HG03066 (cell line): ENCODE data around the gene PKN1.
"Not testable (repeated sequence)": the region's sequence is repeated elsewhere in the genome, so short reads cannot be mapped to it uniquely, and the experiment has no call there.

Experiments
- ATAC-seq: cut with Tn5 transposase; IDR thresholded peaks from one replicate; pipeline ENCODE4 v1.9.1; 2021; ENCODE audit warnings: low read depth; ENCODE audit not compliant: unreplicated experiment

The PKN1 gene

DNA sequence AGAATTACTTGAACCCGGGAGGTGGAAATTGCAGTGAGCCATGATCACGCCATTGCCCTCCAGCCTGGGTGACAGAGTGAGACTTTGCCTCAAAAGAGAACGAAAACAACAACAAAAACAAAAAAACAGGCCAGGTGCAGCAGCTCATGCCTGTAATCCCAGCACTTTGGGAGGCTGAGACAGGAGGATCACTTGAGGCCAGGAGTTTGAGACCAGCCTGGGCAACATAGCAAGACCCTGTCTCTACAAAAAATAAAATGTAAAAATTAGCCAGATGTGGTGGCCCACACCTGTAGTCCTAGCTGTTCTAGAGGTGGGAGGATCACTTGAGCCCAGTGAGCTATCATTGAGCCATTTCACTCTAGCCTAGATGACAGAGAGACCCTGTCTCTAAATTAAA, 19.2 kb downstream of the PKN1 start:
- not testable (repeated sequence) for ATAC-seq

DNA sequence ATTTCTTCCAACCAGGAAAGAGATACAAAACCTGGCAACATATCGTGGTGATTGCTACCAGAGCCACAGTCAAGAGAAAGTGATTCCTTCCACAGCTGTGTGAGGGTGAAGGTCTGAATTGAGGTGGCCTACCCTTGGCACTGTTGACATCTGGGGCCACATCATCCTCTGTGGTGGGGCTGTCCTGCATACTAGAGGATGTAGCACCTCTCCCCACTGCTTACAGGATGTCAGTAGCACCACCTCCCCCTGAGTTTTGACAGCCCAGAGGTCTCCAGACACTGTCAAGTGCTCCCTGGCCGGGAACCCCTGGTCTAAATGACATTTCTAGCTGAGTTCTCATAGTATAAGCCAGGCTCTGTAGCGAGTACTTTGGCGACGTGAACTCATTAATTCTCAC, 26.6 kb downstream of the PKN1 start:
- no peak for ATAC-seq

DNA sequence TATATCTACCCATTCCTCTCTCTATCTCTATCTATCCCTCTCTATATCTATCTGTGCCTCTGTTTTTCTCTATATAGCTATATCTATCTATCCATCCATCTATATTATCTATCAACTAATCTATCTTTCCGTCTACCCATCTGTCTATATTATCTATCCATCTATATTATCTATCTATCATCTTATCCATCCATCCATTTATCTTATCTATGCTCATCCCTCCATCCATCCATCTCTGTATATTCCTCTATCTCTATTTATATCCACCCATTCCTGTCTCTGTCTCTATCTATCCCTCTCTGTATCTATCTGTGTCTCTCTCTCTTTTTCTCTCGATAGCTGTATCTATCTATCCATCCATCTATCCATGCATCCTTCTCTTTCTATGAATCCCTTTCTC, 27.8 kb downstream of the PKN1 start:
- no peak for ATAC-seq

DNA sequence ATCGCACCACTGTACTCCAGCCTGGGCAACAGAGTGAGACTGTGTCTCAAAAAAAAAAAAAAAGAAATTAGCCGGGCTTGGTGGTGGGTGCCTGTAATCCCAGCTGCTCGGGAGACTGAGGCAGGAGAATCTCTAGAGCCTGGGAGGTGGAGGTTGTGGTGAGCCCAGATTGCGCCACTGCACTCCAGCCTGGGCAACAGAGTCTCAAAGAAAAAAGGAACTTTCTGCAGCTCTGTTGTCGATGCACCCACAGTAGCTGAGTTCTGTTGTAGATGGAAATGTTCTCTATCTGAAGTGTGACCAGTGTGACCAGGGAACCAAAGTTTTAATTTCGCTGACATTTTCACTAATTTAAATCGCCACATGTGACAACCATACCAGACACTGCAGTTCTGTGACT, 29.3 kb downstream of the PKN1 start:
- not testable (repeated sequence) for ATAC-seq

DNA sequence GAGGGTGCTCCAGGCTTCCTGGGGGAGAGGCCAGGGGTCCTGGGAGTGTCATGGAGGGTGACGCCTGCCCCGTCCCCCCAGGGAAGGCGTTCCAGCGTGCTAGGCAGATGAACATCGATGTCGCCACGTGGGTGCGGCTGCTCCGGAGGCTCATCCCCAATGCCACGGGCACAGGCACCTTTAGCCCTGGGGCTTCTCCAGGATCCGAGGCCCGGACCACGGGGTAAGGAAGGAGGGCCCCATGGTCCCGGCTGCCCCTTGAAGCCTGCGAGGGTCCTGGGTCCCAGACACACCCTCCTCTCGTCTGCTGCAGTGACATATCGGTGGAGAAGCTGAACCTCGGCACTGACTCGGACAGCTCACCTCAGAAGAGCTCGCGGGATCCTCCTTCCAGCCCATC, 30.6 kb downstream of the PKN1 start:
- ATAC-seq = no peak

DNA sequence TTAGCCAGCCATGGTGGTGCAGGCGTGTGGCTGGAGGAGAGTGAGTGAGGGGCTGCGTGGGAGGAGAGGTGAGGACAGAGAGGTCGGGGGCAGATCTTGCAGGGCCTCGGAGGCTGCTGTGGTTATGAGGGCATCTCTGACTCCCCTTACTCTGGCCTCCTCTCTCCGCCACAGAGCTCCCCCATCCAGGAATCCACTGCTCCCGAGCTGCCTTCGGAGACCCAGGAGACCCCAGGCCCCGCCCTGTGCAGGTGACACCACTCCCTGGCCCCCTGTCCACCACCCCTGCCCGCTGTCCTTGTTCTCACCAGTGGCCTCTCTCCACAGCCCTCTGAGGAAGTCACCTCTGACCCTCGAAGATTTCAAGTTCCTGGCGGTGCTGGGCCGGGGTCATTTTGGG, 34.3 kb downstream of the PKN1 start:
- no peak for ATAC-seq

DNA sequence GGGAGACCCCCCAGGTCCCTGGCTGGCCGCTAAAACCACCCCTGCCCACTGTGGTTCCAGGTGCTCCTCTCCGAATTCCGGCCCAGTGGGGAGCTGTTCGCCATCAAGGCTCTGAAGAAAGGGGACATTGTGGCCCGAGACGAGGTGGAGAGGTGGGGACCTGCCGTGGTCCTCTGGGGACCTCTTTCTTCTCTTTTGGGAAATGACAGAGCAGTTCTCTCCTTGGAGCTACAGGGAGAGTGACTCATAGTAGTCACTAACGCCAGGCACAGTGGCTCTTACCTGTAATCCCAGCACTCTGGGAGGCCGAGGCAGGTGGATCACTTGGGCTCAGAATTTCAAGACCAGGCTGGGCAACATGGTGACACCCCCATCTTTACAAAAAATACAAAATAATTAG, 34.7 kb downstream of the PKN1 start:
- no peak for ATAC-seq

DNA sequence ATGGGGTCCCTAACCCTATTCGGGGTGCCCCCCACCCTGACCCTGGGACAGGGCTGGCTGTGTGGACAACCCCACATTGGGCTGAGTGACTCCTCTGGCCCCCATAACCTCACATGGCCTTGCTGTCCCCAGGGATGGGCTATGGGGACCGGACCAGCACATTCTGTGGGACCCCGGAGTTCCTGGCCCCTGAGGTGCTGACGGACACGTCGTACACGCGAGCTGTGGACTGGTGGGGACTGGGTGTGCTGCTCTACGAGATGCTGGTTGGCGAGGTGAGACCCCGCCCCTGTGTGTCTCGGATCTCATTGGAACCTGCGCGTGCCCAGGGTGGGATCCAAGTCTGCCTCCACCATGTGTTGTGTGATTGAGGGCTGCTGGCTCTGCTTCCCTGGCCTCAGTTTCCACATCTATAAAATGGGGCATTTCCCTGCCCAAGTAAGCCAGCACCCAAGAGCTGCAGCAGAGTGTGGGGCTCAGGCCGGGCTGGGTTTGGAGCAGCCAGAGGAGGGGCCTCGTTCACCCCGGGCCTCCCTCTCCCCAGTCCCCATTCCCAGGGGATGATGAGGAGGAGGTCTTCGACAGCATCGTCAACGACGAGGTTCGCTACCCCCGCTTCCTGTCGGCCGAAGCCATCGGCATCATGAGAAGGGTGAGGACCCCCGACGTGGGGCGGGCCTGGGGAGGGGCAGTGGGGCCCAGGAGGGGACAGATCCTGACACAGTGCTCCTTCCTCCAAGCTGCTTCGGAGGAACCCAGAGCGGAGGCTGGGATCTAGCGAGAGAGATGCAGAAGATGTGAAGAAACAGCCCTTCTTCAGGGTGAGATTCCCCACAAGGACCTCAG, 37.1 kb downstream of the PKN1 start:
- no peak for ATAC-seq

DNA sequence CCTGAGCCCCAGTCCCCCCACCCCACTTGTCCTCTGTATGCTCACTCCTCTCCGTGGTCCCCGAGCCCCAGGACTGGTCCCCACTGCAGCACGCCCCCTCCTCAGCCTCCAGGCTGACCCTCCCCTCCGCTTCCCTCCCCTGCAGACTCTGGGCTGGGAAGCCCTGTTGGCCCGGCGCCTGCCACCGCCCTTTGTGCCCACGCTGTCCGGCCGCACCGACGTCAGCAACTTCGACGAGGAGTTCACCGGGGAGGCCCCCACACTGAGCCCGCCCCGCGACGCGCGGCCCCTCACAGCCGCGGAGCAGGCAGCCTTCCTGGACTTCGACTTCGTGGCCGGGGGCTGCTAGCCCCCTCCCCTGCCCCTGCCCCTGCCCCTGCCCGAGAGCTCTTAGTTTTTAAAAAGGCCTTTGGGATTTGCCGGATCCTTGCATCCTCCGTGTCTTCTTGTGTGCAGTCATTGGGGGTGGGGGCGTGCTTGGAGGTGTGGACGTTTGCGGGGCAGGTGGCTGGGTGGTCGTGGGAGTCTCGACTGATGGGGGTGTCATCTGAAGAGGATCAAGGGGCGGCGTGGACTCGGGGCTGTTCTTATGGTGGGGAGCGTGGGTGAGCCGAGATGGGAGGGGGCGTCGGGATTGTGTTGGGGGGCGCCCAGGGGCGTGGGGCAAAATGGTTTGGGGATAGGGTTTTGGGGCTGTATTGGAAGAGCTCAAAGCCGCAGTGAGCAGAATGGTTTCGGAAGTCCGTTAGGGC, 38.5 kb downstream of the PKN1 start:
- ATAC-seq = no peak

DNA sequence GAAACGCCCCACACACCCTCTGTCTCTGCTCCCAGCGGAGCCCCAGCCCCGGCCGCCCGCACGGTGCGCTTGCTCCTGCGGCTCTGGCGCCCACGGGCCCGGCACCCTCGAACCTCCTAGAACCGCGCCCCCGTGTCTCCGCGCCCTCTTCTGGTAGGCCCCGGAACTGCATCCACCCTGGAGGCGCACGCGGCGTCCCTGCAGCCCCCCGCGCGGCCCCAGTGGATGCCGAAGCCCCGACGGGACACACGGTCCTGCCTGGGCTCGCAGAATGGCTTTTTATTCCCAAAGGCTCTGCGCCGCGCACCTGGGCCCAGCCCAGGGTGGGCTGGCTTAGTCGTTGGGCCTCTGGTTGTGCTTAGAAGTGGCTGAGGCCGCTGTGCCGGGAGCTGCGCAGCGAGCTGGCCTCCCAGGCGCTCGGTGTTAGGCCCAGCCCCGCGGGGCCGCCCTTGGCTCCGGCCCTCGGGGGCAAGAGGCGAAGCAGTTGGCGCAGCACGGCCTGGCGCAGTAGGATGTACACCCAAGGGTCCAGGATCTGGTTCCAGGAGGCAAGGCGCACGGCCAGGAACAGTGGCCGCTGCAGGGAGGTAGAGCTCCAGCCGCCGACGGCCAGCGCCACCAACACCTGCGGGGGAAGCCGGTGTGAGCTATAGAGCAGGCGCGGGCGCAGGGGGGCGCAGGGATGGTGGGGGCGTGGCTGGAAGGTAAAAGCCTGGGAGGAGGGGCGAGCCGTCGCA, 39.3 kb downstream of the PKN1 start:
- no peak for ATAC-seq

DNA sequence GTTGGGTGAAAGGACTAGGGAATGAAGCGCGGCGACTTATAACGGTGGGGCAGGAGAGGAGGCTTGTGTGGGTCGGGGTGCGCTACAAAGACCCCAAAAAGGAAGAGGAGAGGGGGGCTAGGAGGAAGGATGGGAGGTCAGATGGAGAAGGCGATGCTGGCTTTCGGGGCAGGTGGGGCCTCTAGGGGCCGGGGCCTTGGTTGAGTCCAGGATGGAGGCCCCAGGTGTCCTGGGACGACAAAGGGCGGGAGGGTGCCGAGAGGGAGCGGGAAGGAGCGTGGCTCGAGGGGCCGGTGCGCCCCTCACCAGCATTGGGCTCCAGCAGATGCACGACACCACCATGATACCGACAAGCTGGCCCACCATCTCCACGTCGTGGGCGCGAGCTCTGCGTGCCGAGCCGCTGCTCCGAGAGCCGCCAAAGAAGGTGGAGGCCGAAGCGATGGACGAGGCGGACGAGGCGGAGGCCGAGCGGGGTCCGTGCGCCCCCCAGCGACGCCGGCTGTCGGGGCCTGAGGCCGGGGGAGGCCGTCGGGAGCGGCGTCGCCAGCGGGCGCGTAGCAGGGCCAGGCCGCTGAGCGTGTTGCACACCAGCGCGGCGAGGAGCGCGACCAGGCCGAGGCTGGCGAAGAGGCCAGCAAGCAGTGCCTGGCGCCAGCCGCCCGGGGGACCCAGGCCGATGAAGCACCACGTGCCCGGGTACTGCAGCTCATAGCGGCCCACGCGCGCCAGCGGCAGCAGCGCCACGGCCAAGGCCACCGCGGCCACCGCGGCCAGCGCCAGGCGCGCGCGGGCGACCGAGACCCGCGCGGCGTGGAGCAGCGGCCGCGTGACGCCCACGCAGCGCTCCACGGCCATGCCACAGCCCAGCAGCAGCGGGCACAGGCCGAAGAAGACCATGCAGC, 40.2 kb downstream of the PKN1 start:
- no peak for ATAC-seq

DNA sequence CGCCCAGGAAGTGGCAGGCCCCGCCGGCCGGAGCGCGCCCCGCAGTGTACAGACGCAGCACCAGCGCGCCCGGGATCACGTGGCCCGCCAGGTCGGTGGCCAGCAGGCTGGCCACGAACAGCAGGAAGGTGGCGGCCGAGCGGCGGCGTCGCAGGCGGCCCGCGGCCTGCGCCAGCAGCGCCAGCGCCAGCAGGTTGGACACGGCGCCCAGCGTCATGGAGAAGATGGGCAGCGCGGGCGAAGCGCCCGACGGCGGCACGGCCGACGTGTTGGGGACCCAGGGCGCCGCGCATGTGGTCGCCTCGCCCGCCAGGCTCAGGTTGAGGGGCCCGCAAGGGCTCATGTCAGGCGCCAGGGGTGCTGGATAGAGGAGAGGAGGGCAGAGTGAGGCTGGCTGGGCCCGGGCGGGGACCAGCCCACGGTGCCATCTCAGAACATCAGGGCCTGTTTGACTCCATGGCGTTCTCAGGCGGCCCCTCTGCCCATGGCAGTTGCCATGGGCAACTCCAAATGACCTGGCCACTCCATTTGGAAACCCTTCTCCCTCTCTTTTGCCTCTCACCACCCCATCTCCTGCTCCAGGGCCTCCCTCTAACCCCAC, 41.0 kb downstream of the PKN1 start:
- no peak for ATAC-seq

DNA sequence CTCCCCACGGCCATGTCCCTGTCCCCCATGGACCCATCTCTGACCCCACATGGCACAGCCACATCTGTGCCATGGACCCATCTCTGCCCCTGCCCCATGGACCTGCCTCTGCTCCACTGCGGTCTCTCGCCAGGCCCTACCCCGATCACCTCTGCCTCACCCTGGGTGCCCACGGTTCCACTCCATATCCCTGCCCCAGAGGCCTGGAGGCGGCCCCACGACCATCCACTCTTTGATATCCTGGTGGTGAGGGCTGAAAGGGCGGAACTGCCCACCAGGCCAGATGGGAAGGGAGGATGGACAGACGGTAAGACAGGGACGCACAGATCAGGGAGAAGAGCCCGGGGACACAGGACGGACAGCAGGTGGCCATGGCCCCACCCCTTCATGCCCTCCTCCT, 41.7 kb downstream of the PKN1 start:
- ATAC-seq = no peak

DNA sequence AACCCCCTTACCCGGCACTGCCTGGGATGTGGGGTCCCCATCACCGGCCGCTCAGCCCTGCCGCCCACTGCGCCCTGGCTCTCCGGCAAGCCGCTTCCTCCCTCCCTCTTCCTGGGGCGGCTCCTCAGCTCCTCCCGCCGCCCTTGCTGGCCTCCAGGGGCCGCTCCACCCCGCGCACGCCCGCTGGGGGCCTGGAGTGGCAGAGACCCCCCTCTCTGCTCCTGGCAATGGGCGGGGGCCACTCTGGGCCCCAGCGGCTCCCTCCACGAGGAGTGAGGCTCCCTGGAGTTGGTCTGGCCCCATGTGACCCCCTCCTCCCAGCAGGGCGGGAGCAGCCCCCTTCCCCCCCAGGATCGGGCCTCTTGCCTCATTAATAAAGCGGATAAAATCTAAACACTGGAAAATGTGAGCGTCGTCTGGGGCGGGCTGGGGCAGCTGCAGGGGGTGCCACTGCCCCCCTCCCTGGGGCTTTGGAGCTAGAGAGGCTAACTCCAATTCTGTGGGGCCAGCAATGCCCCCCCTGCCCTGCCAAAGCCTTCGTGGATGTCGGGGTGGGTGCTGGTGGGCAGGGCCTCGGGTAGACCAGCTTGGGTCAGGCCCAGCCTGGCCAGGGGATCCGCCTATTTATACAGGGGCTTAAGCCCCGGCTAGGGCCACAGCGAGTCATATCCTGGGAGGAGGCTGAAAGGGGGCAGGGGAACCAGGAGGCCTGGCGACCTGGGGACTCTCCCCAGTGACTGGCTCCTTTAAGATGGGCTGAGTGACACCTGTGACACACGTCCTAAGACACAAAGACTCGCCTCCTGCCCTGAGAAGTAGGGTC, 42.4 kb downstream of the PKN1 start, which contains the start of gene PTGER1:
Gene PTGER1 (minus strand): TSS at position 104 of the 823 bp plus-strand sequence. CDS start 1,034 bp downstream, outside the sequence.
- ATAC-seq = no peak

DNA sequence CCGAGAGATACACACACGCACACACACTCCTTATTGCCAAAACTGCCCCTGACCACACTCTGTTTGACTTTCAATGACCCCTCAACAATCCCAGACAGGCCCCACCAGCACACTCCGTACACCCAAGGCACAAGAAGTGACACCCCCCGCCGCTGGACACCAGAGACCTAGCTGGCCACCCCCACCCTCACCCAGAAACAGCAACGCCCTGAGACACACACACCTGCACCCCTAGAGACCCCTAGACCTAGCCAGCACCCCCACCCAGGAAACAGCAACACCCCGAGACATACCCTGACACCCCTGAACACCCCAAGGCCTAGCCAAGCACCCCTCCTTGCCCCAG, 43.2 kb downstream of the PKN1 start:
- no peak for ATAC-seq

DNA sequence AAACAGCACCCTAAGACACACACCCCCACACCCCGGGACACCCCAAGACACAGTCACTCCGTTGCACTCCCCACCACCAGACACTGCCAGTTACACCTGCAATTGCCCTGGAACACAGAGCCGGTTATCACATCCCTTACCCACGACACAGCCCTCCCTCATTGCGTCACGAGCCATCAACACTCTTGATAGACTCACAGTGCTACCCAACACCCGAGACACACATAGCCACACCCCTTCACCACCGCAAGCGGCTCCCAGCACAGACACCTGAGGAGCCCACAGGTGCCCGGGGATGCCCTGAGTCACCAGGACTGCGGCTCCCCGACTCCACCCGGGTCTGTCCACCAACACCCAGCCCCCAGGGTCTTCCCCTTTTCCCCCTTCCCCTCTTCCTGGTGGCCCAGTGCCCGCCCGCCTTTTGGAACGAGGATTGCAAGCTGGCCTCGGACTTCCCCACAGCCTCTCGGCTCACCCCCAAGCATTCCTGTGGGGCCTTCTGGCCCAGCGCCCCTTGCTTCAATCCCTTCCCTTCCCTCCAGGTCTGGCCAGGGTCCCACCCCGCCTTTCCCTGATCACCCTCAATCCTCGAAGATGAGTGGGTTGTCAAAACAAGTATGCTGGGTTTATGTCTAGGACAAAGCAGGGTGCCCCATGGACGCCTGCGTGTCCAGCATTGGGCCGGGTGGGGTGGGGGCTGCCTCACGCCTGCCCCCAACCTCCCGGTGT, 43.7 kb downstream of the PKN1 start:
- ATAC-seq = no peak

DNA sequence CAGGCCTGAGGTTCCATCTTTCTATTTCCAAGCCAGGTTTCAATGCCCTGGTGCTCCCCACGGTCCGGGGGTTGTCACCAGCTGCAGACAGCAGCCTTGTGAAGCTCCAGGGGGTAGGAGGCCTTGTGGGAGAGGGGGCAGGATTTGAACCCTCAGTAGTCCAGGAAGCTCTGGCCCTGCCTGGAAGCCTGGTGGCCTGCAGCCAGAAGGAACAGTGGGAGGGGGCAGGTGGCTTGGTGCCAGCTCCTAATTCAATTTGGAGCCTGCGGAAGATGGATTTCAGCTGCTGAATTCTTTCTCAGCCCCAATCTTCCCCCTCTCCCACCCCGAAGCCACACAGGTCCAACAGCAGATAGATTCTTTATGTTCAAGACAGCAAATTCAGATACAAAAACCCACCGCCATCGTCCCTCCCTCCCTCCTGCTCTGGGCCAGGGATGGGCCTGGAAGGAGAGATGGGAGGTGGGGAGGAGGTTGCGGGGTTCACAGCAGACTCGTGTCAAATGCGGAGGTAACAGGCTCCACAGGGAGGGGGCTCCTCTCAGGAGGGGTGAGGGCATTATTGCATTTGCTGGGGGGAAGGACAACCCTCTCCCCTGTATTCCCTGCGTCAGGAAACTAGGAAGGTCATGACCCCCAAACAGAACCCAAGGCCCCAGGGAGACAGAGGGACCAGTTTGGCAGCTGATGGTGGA, 44.5 kb downstream of the PKN1 start:
- no peak for ATAC-seq

DNA sequence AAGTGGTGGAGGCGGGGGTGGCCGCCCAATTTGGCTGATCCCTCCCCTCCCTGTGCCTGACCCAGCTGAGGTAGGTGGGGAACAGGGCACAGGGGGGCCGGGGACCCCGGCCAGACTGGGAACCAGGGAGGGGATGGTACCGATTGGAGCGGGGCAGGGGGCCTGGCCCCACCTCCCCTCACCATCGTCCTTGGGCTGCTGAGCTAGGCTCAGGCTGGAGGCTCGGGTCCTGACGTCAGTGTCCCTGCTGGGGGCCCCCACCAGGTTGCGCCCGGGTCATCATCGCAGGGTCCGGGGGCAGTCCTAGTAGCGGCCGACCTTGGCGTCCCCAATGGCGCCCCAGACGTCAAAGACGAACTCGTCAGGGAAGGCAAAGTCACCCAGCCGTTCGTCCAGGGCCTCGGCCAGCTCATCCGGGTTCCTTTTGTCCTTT, 45.0 kb downstream of the PKN1 start:
- ATAC-seq = no peak
